ENCODE results near the gene MT1A. TPM values are rescaled to one million over a fixed set of nuclear protein-coding genes. Genes with fewer than 3 reads are reported as not detected.

The MT1A gene
- total RNA-seq, 1 donor from 2014 or later = not detected

- no peak for TF ChIP-seq CTCF (conservative IDR thresholded peaks at IDR 0.05)
- H3K4me3 Mint-ChIP-seq = no peak overlapping the region
- no peaks in the 10 kb centered on the region for H3K4me1 Mint-ChIP-seq
- H3K27ac Mint-ChIP-seq (ENCODE audit: unreplicated experiment) = no peak overlapping the region
- no peaks in the 10 kb centered on the region for H3K36me3 Mint-ChIP-seq (ENCODE audit: low read depth)
- peaks cover 98% of the 10 kb centered on the region for H3K27me3 Mint-ChIP-seq (ENCODE audit: low read depth)
- no peak for DNase-seq (ENCODE audit: low read depth, low spot score)
- no peaks in the 10 kb centered on the region for H3K9me3 Mint-ChIP-seq
Measured at GRCh38 chr16:56645311-56645710, 6.8 kb downstream of the MT1A start.

DNA sequence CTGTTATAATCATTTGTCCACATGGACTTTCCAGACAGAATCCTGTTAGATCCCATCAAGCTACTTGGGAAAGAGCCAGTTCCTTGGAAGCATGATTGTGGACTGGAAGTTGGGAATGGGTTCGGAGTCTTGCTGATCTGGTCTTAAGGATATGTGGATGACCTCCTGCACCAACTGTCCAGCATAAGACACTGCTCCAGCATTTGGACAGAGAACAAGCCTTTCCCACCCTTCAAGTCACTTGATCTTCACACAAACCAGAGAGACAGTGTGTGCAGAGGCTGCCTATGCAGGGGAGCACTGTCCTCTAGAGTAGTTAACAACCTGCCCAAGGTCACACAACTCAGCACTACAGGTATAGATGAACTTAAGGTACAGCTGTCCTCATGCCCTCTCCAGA, 7.4 kb downstream of the MT1A start:
- no peaks in the 10 kb centered on the region for H3K4me1 Mint-ChIP-seq
- DNase-seq (ENCODE audit: low read depth, low spot score) = no peak
- H3K4me3 Mint-ChIP-seq = no peak overlapping the region
- peaks cover 98% of the 10 kb centered on the region for H3K27me3 Mint-ChIP-seq (ENCODE audit: low read depth)
- no peak for TF ChIP-seq CTCF (conservative IDR thresholded peaks at IDR 0.05)
- H3K9me3 Mint-ChIP-seq = no peaks in the 10 kb centered on the region
- H3K36me3 Mint-ChIP-seq (ENCODE audit: low read depth) = no peaks in the 10 kb centered on the region
- H3K27ac Mint-ChIP-seq (ENCODE audit: unreplicated experiment) = no peak overlapping the region

- Mint-ChIP-seq H3K27me3 (ENCODE audit: low read depth) (peaks cover 96% of the 10 kb centered on the region), H3K36me3 (ENCODE audit: low read depth) (no peaks in the 10 kb centered on the region), H3K27ac (ENCODE audit: unreplicated experiment) (no peak overlapping the region), H3K4me3 (no peak overlapping the region), H3K4me1 (no peaks in the 10 kb centered on the region), H3K9me3 (no peaks in the 10 kb centered on the region)
- no peak for DNase-seq (ENCODE audit: low read depth, low spot score)
- no peak for TF ChIP-seq CTCF (conservative IDR thresholded peaks at IDR 0.05)
Measured at GRCh38 chr16:56647641-56648431, 9.4 kb downstream of the MT1A start.

DNA sequence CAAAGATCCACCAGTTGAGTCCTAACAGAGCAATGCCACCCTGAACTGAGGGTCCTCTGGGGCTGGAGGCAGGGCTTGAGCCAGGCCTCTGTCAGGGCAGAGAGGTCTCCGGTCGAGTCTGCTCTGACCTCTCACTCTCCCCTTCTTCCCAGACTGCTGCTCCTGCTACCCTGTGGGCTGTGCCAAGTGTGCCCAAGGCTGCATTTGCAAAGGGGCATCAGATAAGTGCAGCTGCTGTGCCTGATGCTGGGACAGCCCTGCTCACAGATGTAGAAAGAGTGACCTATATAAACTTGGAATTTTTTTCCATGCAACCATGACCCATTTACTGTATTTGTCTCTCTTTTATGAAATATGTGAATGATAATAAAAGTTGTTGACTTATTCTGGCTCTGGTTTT, 10.8 kb downstream of the MT1A start:
- Mint-ChIP-seq H3K27ac (ENCODE audit: unreplicated experiment) (no peak overlapping the region), H3K4me3 (no peak overlapping the region), H3K36me3 (ENCODE audit: low read depth) (no peaks in the 10 kb centered on the region), H3K27me3 (ENCODE audit: low read depth) (peaks cover 92% of the 10 kb centered on the region), H3K4me1 (no peaks in the 10 kb centered on the region), H3K9me3 (no peaks in the 10 kb centered on the region)
- DNase-seq (ENCODE audit: low read depth, low spot score) = no peak
- no peak for TF ChIP-seq CTCF (conservative IDR thresholded peaks at IDR 0.05)

DNA sequence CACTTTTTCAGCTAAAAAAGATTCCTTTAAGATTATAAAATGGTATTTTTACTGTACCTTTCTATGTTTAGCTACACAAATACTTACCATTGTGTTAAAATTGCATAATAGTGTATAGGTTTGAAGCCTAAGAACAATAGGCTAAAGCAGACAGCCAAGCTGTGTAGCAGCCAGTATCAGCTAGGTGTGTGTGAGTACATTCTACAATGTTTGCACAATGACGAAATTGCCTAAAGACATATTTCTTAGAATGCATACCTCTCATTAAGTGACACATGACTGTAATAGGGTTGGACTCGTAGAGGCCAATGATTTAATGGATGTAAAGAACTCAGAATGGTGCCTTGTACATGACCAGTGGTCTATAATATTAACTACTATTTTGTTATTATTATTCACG, 11.4 kb downstream of the MT1A start:
- no peaks in the 10 kb centered on the region for H3K9me3 Mint-ChIP-seq
- H3K27me3 Mint-ChIP-seq (ENCODE audit: low read depth) = peaks cover 89% of the 10 kb centered on the region
- no peaks in the 10 kb centered on the region for H3K36me3 Mint-ChIP-seq (ENCODE audit: low read depth)
- no peak for DNase-seq (ENCODE audit: low read depth, low spot score)
- H3K4me3 Mint-ChIP-seq = no peak overlapping the region
- no peak for TF ChIP-seq CTCF (conservative IDR thresholded peaks at IDR 0.05)
- H3K27ac Mint-ChIP-seq (ENCODE audit: unreplicated experiment) = no peak overlapping the region
- no peaks in the 10 kb centered on the region for H3K4me1 Mint-ChIP-seq
